K562 (cell line): Measurements from ENCODE around the gene ASB10. TPM values are rescaled to one million over a fixed set of nuclear protein-coding genes. Genes with fewer than 3 reads are reported as not detected.
A peak's percentile ranks its signal among the peaks of the same experiment; 100 is the strongest.

Experiments
- ARID3A ChIP-seq: IDR thresholded peaks from 2 replicates; pipeline ENCODE4 v1.6.1; 2012; ENCODE audit warnings: low read depth, low read length, improper control_type of control experiment, borderline replicate concordance
- CTBP1 ChIP-seq: fragments of 450-650 bp; IDR thresholded peaks from 2 replicates; pipeline ENCODE4 v1.6.1; 2016; ENCODE audit warnings: borderline replicate concordance
- CXXC5 ChIP-seq: fragments of 250-450 bp; sonication (Bioruptor Pico); IDR thresholded peaks from 2 replicates; pipeline ENCODE4 v1.8.0; 2022; ENCODE audit warnings: inconsistent platforms, mild to moderate bottlenecking, moderate library complexity
- MGA ChIP-seq: fragments of 450-650 bp; IDR thresholded peaks from 2 replicates; pipeline ENCODE4 v1.6.1; 2016; ENCODE audit warnings: mild to moderate bottlenecking, moderate library complexity
- NFATC3 ChIP-seq: fragments of 450-650 bp; IDR thresholded peaks from 2 replicates; pipeline ENCODE4 v1.6.1; 2017; ENCODE audit warnings: mild to moderate bottlenecking
- POLR2H ChIP-seq: IDR thresholded peaks from 2 replicates; pipeline ENCODE4 v1.6.1; 2016; ENCODE audit warnings: missing genetic modification characterization, low read depth, mild to moderate bottlenecking, control low read depth, missing compliant biosample characterization, moderate library complexity
- PRPF4 ChIP-seq: fragments of 200-400 bp; formaldehyde crosslinking; IDR thresholded peaks from one replicate; pipeline ENCODE4 v1.6.1; 2017; ENCODE audit warnings: low read length, low read depth, mild to moderate bottlenecking; ENCODE audit not compliant: insufficient read depth, poor library complexity, severe bottlenecking
- RBM15 ChIP-seq: fragments of 200-400 bp; formaldehyde crosslinking; IDR thresholded peaks from 2 replicates; pipeline ENCODE4 v1.6.1; 2018; ENCODE audit warnings: mild to moderate bottlenecking, low read length, moderate library complexity; ENCODE audit not compliant: insufficient read depth
- TEAD1 ChIP-seq, 2 experiments: fragments of 450-650 bp in 1 of 2; sonication (generic) in 1 of 2; formaldehyde crosslinking; IDR thresholded peaks; 2 replicates each; pipeline versions ENCODE4 v1.4.0 to v1.8.0; 2020 to 2022; ENCODE audit warnings: mild to moderate bottlenecking in 2 of 2, missing genetic modification reagents in 1 of 2
- ZBTB33 ChIP-seq: sonication (generic); formaldehyde crosslinking; IDR thresholded peaks from 2 replicates; pipeline ENCODE4 v1.8.1; 2023; ENCODE audit warnings: mild to moderate bottlenecking, missing genetic modification reagents
- ZBTB8A ChIP-seq: fragments of 450-650 bp; IDR thresholded peaks from 2 replicates; pipeline ENCODE4 v1.6.1; 2018; ENCODE audit warnings: mild to moderate bottlenecking, moderate library complexity; ENCODE audit not compliant: partially characterized antibody
- ZKSCAN8 ChIP-seq: fragments of 200-800 bp; sonication (Bioruptor generic); IDR thresholded peaks from 2 replicates; pipeline ENCODE4 v1.6.1; 2016; ENCODE audit warnings: missing genetic modification characterization, missing compliant biosample characterization
- polyA plus RNA-seq, 8 experiments: library from polyadenylated mRNA; depleted of rRNA in 4 of 8; stranded (reverse) in 5 of 8; unstranded in 3 of 8; fragments of >200 nt; fragmentation: Nextera tagmentation in 2 of 8; fragmentation: Illumina TruSeq in 1 of 8; extraction: Ambion mirVana in 2 of 8; extraction: Trizol in 1 of 8; gene quantifications; 2 replicates each; pipeline versions ENCODE4 v1.2.1 to v1.2.3, GENCODE V29; 2011 to 2014; ENCODE audit warnings: inconsistent platforms in 1 of 8, missing spikeins in 1 of 8
- total RNA-seq, 7 experiments: library from RNA; depleted of rRNA in 6 of 7; stranded (reverse); fragments of >200 nt in 6 of 7; fragmentation: Illumina TruSeq in 2 of 7; extraction: Trizol in 2 of 7; gene quantifications; 2 replicates each; pipeline versions ENCODE4 v1.2.1 to v1.2.3, GENCODE V29; 2011 to 2021; ENCODE audit warnings: low replicate concordance in 1 of 7

Gene ASB10
- total and polyA plus RNA-seq, 9 of the 15 experiments (the other 6 are each of a cell fraction or from before 2014, with no cell fraction given): not detected

- TF ChIP-seq MGA: peak; percentile 92
- TF ChIP-seq POLR2H (tag): no peak
- no peak for TF ChIP-seq ZBTB8A
- TF ChIP-seq ZKSCAN8 (CRISPR knock-in tag): no peak
- no peak for TF ChIP-seq NFATC3
- TF ChIP-seq ZBTB33 (CRISPR knock-in tag): peak; percentile 66; the same call in 1 of the 2 replicates
- TF ChIP-seq RBM15: no peak
- peak; percentile 77 for TF ChIP-seq CXXC5 (CRISPR knock-in tag)
- peak in 1 of 2 experiments; percentile 67; a peak in 1 of 4 replicates for TF ChIP-seq TEAD1 (CRISPR knock-in tag; IDR thresholded peaks at IDR 0.05)
- TF ChIP-seq PRPF4: no peak
- TF ChIP-seq ARID3A: no peak
- peak; percentile 38; the same call in 1 of the 2 replicates for TF ChIP-seq CTBP1
Measured at GRCh38 chr7:151204383-151205032, 17.5 kb upstream of the ASB10 start (continued).
